Tibial artery (tissue), 4 donors: Measurements from ENCODE around the gene SERHL2.
"Not testable (repeated sequence)": the region's sequence is repeated elsewhere in the genome, so short reads cannot be mapped to it uniquely, and the experiment has no call there.

Experiments
- DNase-seq, 2 donors: peaks; one replicate each; pipeline ENCODE4 v3.0.0-alpha.2; 2019
- H3K27ac ChIP-seq, 2 donors: fragments of 200-600 bp; sonication (generic) in 1 of 2; 1 replicate in 1 of 2; 2 replicates in 1 of 2; pipeline ENCODE4 v1.5.1; 2018 to 2019; ENCODE audit warnings: mild to moderate bottlenecking in 1 of 2
- H3K27me3 ChIP-seq, 2 donors: fragments of 200-600 bp; sonication (generic) in 1 of 2; one replicate each; pipeline versions ENCODE4 v1.5.1 to v1.6.0; 2016 to 2019
- H3K36me3 ChIP-seq, 3 donors: fragments of 200-600 bp; sonication (generic) in 2 of 3; one replicate each; pipeline ENCODE4 v1.5.1; 2016 to 2019; ENCODE audit warnings: mild to moderate bottlenecking in 2 of 3
- H3K4me1 ChIP-seq, 4 donors: fragments of 200-600 bp; sonication (generic) in 2 of 4; 1 replicate in 3 of 4; 2 replicates in 1 of 4; pipeline ENCODE4 v1.5.1; 2016 to 2019
- H3K4me3 ChIP-seq, 2 donors: fragments of 200-600 bp; sonication (generic) in 1 of 2; 1 replicate in 1 of 2; 2 replicates in 1 of 2; pipeline ENCODE4 v1.5.1; 2018 to 2019; ENCODE audit warnings: mild to moderate bottlenecking in 2 of 2
- H3K9me3 ChIP-seq, 3 donors: fragments of 200-600 bp; sonication (generic) in 1 of 3; one replicate each; pipeline ENCODE4 v1.5.1; 2016 to 2019
- intact Hi-C: fragments of 100-400 bp; cut with DNase I; formaldehyde crosslinking; loops from one replicate; pipeline ENCODE4 v1.15.0; 2023; ENCODE audit warnings: low total_unique reads
- TF ChIP-seq, protein P1 (sequence below), 2 experiments: fragments of 200-600 bp in 1 of 2; fragments of 450-650 bp in 1 of 2; IDR thresholded peaks; one replicate each; pipeline ENCODE4 v1.5.1; 2017 to 2019; ENCODE audit warnings: antibody characterized with exemption in 2 of 2, mild to moderate bottlenecking in 1 of 2, moderate library complexity in 1 of 2

The SERHL2 gene

DNA sequence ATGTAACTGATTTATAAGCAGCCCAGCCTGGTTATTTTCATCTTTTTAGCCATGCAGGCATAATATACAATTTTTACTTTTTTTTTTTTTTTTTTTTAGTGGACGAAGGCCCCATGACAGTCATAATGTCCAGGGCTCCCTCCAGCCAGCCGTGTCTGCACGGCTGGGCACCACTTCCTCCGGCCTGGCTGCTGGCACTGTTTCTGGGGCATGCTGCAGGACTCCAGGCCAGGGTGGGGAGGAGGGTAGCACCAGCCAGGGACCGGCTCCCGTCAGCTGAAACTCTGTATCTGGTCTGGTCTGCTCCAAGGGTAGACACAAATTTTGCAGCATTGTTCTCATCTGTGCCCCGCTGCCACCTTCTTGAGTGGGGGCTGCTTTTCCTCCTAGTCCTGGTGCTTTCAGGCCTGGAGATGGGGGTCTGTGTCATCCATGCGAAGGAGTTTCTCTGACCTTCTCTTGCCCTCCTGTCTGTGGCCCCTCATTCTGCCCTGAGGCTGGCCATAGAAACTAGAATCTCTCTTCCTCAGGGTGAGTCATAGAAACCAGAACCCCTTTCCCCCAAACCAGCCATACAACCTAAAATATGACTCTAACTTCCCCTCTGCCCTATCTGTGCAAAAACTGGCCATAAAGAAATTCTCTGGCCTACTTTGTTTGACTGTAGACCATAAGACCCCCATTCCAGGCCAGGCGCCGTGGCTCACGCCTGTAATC, 25.0 kb upstream of the SERHL2 start:
- H3K27ac ChIP-seq = no peak overlapping the region

DNA sequence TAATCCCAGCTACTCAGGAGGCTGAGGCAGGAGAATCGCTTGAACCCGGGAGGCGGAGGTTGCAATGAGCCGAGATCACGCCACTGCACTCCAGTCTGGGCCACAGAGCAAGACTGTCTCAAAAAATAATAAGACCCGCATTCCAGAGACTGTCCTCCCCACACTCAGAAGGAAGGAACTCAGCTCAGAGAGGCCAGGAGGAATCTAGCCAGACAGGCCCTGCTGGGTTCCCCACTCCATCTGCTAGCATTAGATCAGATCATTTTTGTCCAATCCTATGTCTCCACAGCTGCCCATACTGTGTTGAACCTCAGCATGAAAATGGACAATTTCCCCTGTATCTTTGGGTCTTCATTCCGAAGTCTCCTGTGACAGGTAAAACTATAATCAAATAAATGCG, 24.3 kb upstream of the SERHL2 start:
- intact Hi-C loops, H3K36me3 ChIP-seq, H3K4me1 ChIP-seq, DNase-seq, H3K27ac ChIP-seq, H3K9me3 ChIP-seq, H3K4me3 ChIP-seq, H3K27me3 ChIP-seq: not testable (repeated sequence)

More for the DNA sequence above, 25.0 kb upstream of the SERHL2 start:
- TF ChIP-seq, protein P1, sequence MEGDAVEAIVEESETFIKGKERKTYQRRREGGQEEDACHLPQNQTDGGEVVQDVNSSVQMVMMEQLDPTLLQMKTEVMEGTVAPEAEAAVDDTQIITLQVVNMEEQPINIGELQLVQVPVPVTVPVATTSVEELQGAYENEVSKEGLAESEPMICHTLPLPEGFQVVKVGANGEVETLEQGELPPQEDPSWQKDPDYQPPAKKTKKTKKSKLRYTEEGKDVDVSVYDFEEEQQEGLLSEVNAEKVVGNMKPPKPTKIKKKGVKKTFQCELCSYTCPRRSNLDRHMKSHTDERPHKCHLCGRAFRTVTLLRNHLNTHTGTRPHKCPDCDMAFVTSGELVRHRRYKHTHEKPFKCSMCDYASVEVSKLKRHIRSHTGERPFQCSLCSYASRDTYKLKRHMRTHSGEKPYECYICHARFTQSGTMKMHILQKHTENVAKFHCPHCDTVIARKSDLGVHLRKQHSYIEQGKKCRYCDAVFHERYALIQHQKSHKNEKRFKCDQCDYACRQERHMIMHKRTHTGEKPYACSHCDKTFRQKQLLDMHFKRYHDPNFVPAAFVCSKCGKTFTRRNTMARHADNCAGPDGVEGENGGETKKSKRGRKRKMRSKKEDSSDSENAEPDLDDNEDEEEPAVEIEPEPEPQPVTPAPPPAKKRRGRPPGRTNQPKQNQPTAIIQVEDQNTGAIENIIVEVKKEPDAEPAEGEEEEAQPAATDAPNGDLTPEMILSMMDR (IDR thresholded peaks at IDR 0.05) = no peak
- H3K4me1 ChIP-seq = no peaks in the 10 kb centered on the region
- peaks cover 0 to 4% of the 10 kb centered on the region in 2 donors for H3K27me3 ChIP-seq
- H3K36me3 ChIP-seq = no peaks in the 10 kb centered on the region
- no peak overlapping the region for H3K4me3 ChIP-seq
- no peak for DNase-seq
- intact Hi-C loops = no loop called here
- no peaks in the 10 kb centered on the region for H3K9me3 ChIP-seq

DNA sequence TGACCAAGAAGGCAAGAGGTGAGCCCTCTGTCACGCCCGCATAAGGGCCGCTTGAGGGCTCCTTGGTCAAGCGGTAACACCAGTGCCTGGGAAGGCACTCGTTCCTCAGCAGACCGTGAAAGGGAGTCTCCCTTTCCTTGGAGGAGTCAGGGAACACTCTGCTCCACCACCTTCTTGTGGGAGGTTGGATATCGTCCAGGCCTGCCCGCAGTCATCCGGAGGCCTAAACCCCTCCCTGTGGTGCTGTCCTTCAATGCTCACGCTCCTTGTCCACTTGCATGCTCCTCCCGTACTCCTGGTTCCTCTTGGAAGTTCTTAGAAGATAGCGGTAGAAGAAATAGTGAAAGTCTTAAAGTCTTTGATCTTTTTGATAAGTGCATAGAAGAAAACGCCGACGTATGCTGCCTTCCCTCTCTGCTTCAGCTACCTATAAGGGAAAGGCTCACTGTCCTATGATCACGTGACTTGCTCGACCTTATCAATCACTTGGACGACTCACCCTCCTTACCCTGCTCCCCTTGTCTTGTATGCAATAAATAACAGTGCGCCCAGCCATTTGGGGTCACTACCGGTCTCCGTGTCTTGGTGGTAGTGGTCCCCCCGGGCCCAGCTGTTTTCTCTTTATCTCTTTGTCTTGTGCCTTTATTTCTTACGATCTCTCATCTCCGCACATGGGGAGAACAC, 22.2 kb upstream of the SERHL2 start:
- H3K9me3 ChIP-seq, H3K4me1 ChIP-seq, intact Hi-C loops, H3K27ac ChIP-seq, H3K27me3 ChIP-seq, H3K36me3 ChIP-seq, H3K4me3 ChIP-seq, DNase-seq: not testable (repeated sequence)

DNA sequence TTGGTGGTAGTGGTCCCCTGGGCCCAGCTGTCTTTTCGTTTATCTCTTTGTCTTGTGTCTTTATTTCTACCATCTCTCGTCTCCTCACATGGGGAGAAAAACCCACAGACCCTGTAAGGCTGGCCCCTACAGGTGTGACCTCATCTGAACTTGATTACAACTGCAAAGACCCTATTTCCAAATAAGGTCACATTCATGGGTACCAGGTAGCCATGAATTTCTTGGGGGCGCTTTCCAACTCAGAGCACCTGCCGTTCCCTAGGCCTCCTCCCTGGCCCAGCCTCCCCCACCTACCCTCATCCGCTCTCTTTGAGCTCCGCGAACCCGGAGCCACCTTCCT, 20.1 kb upstream of the SERHL2 start:
- DNase-seq = no peak
- no peak overlapping the region for H3K4me3 ChIP-seq
- H3K4me1 ChIP-seq = no peaks in the 10 kb centered on the region
- intact Hi-C loops = no loop called here
- TF ChIP-seq, protein P1 (IDR thresholded peaks at IDR 0.05) = no peak
- H3K36me3 ChIP-seq = no peaks in the 10 kb centered on the region
- H3K27ac ChIP-seq = no peak overlapping the region
- peaks cover 0 to 4% of the 10 kb centered on the region in 2 donors for H3K27me3 ChIP-seq
- H3K9me3 ChIP-seq = no peaks in the 10 kb centered on the region

DNA sequence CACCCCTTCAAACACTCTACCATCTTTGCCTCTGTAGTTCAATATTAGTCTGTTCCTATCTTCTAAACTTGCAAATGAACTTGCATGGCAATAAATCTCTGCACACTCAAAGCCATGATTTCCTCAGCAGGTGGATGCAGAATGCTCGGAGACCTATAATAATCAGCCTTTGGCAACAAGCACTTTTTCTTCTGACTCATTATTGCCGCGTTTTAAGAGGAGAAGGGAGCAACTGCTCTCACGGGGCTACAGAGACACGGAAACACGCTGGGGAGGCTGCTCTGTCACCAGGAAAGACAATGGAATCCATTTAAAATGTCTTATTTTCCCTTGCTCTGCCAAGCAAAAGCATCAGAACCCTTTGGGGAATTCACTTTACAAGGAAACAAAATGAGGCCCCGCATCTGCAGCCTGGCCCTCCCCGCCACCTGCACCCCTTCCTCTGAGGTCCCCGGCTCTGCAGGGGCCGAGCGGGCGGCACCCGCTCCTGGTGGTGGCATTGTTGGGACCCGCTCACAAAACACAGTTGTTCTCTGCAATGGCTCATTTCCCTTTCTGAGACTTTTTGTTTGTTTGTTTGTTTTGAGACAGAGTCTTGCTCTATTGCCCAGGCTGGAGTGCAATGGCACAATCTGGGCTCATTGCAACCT, 18.5 kb upstream of the SERHL2 start:
- H3K4me3 ChIP-seq, intact Hi-C loops, H3K27ac ChIP-seq, H3K27me3 ChIP-seq, H3K9me3 ChIP-seq, H3K36me3 ChIP-seq, DNase-seq, H3K4me1 ChIP-seq: not testable (repeated sequence)

DNA sequence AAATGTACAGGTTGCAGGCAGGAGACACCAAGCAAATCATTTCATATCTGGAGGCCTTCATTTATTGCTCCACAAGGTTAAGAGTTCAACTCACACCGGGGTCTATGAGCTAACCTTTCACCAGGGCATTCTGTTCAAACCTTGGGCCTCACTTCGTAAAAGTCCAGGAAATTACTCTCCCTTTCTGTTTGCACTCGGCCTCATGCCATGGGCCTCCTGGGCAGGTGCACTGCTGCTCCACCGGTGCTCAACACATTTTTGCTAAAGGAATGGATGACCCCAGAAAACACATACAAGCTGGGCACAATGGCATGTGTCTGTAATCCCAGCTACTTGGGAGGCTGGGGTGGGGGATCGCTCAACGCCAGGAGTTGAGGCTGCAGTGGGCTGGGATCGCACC, 17.6 kb upstream of the SERHL2 start:
- no peaks in the 10 kb centered on the region for H3K36me3 ChIP-seq
- intact Hi-C loops = no loop called here
- peaks cover 0 to 4% of the 10 kb centered on the region in 2 donors for H3K27me3 ChIP-seq
- no peak overlapping the region for H3K27ac ChIP-seq
- DNase-seq = no peak
- H3K4me3 ChIP-seq = no peak overlapping the region
- no peaks in the 10 kb centered on the region for H3K4me1 ChIP-seq
- H3K9me3 ChIP-seq = no peaks in the 10 kb centered on the region
- TF ChIP-seq, protein P1 (IDR thresholded peaks at IDR 0.05) = no peak

DNA sequence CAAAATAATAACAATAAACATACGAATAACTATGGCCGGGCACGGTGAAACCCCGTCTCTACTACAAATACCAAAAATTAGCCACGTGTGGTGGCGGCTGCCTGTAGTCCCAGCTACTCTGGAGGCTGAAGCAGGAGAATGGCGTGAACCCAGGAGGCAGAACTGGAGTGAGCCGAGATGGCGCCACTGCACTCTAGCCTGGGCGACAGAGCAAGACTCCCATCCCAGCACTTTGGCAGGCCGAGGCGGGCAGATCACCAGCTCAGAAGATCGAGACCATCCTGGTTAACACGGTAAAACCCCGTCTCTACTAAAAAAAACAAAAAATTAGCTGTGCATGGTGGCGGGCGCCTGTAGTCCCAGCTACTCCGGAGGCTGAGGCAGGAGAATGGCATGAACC, 17.1 kb upstream of the SERHL2 start:
- DNase-seq, H3K27ac ChIP-seq, H3K4me3 ChIP-seq, H3K36me3 ChIP-seq, H3K9me3 ChIP-seq, H3K4me1 ChIP-seq, intact Hi-C loops, H3K27me3 ChIP-seq: not testable (repeated sequence)

DNA sequence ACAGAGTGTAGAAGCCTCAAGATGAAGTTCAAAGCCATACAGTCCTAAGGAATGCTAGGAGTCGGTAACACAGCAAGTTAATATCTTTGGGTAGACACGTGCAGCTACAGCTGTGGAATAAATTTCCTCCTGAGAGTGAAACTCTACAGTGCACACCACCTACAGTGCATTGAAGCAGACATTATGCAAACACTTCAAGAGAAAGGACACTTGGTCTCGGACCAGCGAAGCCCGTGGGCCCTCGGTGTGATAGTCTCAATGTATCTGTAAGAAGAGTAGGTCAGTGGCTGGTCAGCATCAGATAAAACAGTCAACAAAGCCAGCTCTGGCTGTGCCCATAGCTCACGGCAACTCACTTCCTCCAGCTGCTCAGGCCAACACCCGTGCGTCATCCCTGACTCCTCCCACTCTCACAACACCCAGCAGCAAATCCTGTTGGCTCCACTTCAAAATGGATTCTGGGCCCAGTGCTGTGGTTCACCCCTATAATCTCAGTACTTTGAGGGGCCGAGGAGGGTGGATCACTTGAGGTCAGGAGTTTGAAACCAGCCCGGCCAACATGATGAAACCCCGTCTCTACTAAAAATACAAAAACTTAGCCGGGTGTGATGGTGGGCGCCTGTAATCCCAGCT, 16.4 kb upstream of the SERHL2 start:
- H3K4me1 ChIP-seq, DNase-seq, H3K27me3 ChIP-seq, H3K9me3 ChIP-seq, H3K27ac ChIP-seq, intact Hi-C loops, H3K36me3 ChIP-seq, H3K4me3 ChIP-seq: not testable (repeated sequence)

DNA sequence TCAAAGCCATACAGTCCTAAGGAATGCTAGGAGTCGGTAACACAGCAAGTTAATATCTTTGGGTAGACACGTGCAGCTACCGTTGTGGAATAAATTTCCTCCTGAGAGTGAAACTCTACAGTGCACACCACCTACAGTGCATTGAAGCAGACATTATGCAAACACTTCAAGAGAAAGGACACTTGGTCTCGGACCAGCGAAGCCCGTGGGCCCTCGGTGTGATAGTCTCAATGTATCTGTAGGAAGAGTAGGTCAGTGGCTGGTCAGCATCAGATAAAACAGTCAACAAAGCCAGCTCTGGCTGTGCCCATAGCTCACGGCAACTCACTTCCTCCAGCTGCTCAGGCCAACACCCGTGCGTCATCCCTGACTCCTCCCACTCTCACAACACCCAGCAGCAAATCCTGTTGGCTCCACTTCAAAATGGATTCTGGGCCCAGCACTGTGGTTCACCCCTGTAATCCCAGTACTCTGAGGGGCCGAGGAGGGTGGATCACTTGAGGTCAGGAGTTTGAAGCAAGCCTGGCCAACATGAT, 14.5 kb upstream of the SERHL2 start:
- H3K36me3 ChIP-seq, H3K27ac ChIP-seq, H3K4me1 ChIP-seq, H3K9me3 ChIP-seq, H3K4me3 ChIP-seq, intact Hi-C loops, H3K27me3 ChIP-seq, DNase-seq: not testable (repeated sequence)
